ENCODE results near the gene STX16.

STX16 gene

GRCh38 chr20:58619077-58619863, 31.8 kb upstream of the STX16 start:
- TF ChIP-seq CTCF (IDR thresholded peaks at IDR 0.05): no peak
- no peak for TF ChIP-seq ZFX (IDR thresholded peaks at IDR 0.05; ENCODE audit: borderline replicate concordance)
- no peak overlapping the region for H3K27ac ChIP-seq

GRCh38 chr20:58619864-58620431, 31.1 kb upstream of the STX16 start:
- TF ChIP-seq ZFX (IDR thresholded peaks at IDR 0.05; ENCODE audit: borderline replicate concordance): no peak
- no peak for TF ChIP-seq CTCF (IDR thresholded peaks at IDR 0.05)

GRCh38 chr20:58621906-58622548, 29.1 kb upstream of the STX16 start:
- no peak for TF ChIP-seq ZFX (IDR thresholded peaks at IDR 0.05; ENCODE audit: borderline replicate concordance)
- peak; percentile 17; the same call in 1 of the 2 replicates for TF ChIP-seq CTCF (IDR thresholded peaks at IDR 0.05)
- H3K27ac ChIP-seq: no peak overlapping the region

More at GRCh38 chr20:58619864-58620431, 31.1 kb upstream of the STX16 start:
- H3K27ac ChIP-seq: no peak overlapping the region

GRCh38 chr20:58622671-58623578, 28.2 kb upstream of the STX16 start:
- H3K27ac ChIP-seq: no peak overlapping the region

GRCh38 chr20:58623579-58624473, 27.3 kb upstream of the STX16 start:
- H3K27ac ChIP-seq: no peak overlapping the region
- TF ChIP-seq ZFX (IDR thresholded peaks at IDR 0.05; ENCODE audit: borderline replicate concordance): no peak
- TF ChIP-seq CTCF (IDR thresholded peaks at IDR 0.05): no peak

More at GRCh38 chr20:58622671-58623578, 28.2 kb upstream of the STX16 start:
- TF ChIP-seq ZFX (IDR thresholded peaks at IDR 0.05; ENCODE audit: borderline replicate concordance) (no peak), CTCF (IDR thresholded peaks at IDR 0.05) (no peak)

GRCh38 chr20:58624687-58625086, 26.4 kb upstream of the STX16 start:
- H3K27ac ChIP-seq: no peak overlapping the region
- no peak for TF ChIP-seq ZFX (IDR thresholded peaks at IDR 0.05; ENCODE audit: borderline replicate concordance)
- TF ChIP-seq CTCF (IDR thresholded peaks at IDR 0.05): no peak

All from 22Rv1 (cell line).